ENCODE results near the gene ANO2. TPM values are rescaled to one million over a fixed set of nuclear protein-coding genes. Genes with fewer than 3 reads are reported as not detected.

Gene ANO2
- total and polyA plus RNA-seq, 8 donors: 0.43 to 2.4 (median 0.97) TPM

DNA sequence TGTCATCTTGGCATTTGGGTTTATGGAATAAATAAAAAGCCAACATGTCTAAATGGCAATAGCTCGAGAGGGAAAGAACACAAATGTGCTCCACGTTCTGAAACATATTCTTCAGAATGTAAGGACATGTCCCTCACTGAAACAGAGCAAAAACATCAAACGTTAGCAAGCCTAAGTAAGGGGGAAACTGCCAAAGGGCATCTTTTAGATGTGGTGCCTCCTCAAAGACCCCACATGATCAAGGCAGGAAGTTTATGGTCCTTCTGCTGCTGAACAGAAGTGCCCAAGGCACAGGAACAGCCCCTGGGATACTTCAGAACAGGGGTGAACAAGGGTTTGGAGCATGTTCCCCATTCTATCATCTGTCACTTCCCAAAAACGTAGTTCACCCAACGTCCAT lies 227.0 kb downstream of the ANO2 start:
- ATAC-seq (no peak), DNase-seq (no peak), FAIRE-seq (no peak)
- Histone ChIP-seq H3K27ac (no peak overlapping the region), H3K27me3 (no peaks in the 10 kb centered on the region), H3K36me3 (no peaks in the 10 kb centered on the region), H3K9me3 (no peaks in the 10 kb centered on the region), H3K4me3 (no peak overlapping the region), H3K4me1 (no peaks in the 10 kb centered on the region)
- intact Hi-C loops (cut with DNase I): no loop called here
- TF ChIP-seq, protein P1, sequence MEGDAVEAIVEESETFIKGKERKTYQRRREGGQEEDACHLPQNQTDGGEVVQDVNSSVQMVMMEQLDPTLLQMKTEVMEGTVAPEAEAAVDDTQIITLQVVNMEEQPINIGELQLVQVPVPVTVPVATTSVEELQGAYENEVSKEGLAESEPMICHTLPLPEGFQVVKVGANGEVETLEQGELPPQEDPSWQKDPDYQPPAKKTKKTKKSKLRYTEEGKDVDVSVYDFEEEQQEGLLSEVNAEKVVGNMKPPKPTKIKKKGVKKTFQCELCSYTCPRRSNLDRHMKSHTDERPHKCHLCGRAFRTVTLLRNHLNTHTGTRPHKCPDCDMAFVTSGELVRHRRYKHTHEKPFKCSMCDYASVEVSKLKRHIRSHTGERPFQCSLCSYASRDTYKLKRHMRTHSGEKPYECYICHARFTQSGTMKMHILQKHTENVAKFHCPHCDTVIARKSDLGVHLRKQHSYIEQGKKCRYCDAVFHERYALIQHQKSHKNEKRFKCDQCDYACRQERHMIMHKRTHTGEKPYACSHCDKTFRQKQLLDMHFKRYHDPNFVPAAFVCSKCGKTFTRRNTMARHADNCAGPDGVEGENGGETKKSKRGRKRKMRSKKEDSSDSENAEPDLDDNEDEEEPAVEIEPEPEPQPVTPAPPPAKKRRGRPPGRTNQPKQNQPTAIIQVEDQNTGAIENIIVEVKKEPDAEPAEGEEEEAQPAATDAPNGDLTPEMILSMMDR (IDR thresholded peaks at IDR 0.05): no peak
- 35 to 38% methylated on average over 5 of the region's 5 CpGs for WGBS, 2 donors

DNA sequence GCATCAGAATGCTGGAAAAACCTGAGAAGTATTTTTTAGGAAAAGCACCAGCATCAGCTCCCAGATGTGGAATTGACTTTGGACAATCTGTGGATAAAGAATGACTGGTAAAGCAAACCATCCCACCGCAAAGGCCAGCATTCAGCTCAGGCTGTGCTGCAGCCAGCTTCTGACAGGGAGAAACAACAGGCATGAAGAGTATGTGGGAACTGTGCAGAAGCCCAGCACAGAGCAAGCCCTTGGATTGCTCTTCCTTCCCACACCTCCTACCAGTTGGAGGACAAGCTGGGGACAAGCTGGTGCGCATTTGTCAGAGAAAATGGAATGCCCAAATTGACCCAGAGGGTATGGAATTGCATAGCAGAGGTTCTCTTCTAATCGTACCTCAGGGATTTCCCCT lies 228.1 kb downstream of the ANO2 start:
- WGBS, 2 donors: 73 to 83% methylated on average over 3 of the region's 3 CpGs
- no peak overlapping the region for H3K27ac ChIP-seq
- intact Hi-C loops (cut with DNase I): no loop called here

DNA sequence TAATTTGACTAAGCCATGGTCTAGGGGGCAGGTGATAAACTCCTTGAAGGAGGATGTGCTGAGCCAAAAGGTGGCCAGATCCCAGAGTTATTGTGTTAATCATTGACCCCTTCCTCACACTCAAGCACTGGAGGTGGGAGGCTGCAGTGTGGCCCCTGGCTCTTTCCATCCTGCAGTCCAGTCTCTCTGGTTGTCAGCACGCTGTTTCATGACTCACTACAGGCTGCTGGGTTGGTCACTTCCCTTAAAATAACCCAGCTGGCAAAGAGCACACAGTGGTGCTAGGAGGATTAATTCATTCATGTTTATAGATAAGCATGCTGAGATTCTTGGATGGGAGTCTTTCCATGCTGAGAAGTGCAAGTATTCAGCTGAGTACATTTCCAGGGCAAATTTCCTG lies 228.9 kb downstream of the ANO2 start:
- 88 to 100% methylated on average over 1 of the region's 1 CpG for WGBS, 2 donors
- ATAC-seq (no peak), FAIRE-seq (no peak), DNase-seq (no peak)
- intact Hi-C loops (cut with DNase I): no loop called here
- Histone ChIP-seq H3K4me1 (no peaks in the 10 kb centered on the region), H3K9me3 (no peaks in the 10 kb centered on the region), H3K27me3 (no peaks in the 10 kb centered on the region), H3K27ac (no peak overlapping the region), H3K4me3 (no peak overlapping the region), H3K36me3 (no peaks in the 10 kb centered on the region)
- TF ChIP-seq, protein P1 (IDR thresholded peaks at IDR 0.05): no peak

More for the DNA sequence above, 228.1 kb downstream of the ANO2 start:
- no peaks in the 10 kb centered on the region for H3K36me3 ChIP-seq
- no peaks in the 10 kb centered on the region for H3K4me1 ChIP-seq
- H3K4me3 ChIP-seq: no peak overlapping the region
- FAIRE-seq: no peak
- no peak for DNase-seq
- ATAC-seq: no peak
- TF ChIP-seq, protein P1 (IDR thresholded peaks at IDR 0.05): no peak
- no peaks in the 10 kb centered on the region for H3K27me3 ChIP-seq
- no peaks in the 10 kb centered on the region for H3K9me3 ChIP-seq

DNA sequence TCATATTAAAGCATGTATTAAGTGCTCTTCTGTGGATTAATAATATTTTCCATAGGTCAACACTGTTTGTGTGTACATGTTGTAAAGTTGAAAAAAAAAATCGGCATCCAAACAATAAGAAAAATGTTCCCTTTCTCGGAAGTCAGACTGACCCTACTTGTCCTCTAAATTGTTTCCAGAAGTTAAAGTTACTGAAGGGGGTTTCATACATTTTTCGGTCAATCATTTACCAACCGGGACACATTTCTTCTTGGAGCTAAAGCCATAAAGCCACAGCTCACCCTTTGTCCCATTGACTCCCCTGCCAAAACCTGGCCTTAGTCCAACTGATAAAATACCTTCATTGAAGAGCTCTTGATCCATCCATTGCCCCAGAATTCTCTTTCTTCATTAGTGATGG lies 230.0 kb downstream of the ANO2 start:
- intact Hi-C loops (cut with DNase I): no loop called here
- Histone ChIP-seq H3K27me3 (no peaks in the 10 kb centered on the region), H3K36me3 (no peaks in the 10 kb centered on the region), H3K4me1 (no peaks in the 10 kb centered on the region), H3K4me3 (no peak overlapping the region), H3K9me3 (no peaks in the 10 kb centered on the region), H3K27ac (no peak overlapping the region)
- ATAC-seq: no peak
- peak; percentile 34 for FAIRE-seq
- TF ChIP-seq, protein P1 (IDR thresholded peaks at IDR 0.05): no peak
- 25% methylated on average over 4 of the region's 4 CpGs for WGBS, 2 donors
- DNase-seq: no peak

DNA sequence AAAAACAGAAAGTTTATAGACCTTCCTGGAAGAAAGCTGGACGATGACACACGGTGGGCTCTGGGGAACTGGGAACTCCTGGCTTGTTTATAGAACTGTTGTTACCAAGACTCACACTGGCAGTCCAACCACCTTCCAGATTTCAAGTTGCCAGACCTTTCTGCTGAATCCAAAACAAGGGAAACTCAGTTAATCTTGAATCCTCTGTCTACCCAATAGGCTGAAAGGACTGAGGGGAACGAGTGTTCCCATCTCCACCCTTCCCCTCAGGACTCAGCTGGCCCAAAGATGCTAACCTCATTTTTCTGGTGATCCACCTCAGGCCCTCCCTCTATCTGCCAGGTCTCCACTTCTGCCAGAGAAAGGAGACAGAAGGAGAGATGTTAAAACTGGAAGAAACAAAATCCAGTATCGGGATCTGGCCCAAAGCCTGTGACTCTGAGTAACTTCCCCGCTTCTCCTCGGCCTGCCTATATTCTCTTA lies 231.4 kb downstream of the ANO2 start:
- H3K4me1 ChIP-seq: no peaks in the 10 kb centered on the region
- DNase-seq: no peak
- no peaks in the 10 kb centered on the region for H3K36me3 ChIP-seq
- TF ChIP-seq, protein P1 (IDR thresholded peaks at IDR 0.05): no peak
- no peaks in the 10 kb centered on the region for H3K27me3 ChIP-seq
- no peaks in the 10 kb centered on the region for H3K9me3 ChIP-seq
- ATAC-seq: no peak
- H3K27ac ChIP-seq: no peak overlapping the region
- no peak for FAIRE-seq
- intact Hi-C loops (cut with DNase I): no loop called here
- WGBS, 2 donors: 72 to 78% methylated on average over 6 of the region's 6 CpGs
- H3K4me3 ChIP-seq: no peak overlapping the region

All from pancreas (tissue), 10 donors.